Measurements from ENCODE around the gene PPP3CA. TPM values are rescaled to one million over a fixed set of nuclear protein-coding genes. Genes with fewer than 3 reads are reported as not detected.

Gene PPP3CA
- total and polyA plus RNA-seq, 3 donors from 2014 or later, result 19.1 to 44.5 (median 39.1) TPM

DNA sequence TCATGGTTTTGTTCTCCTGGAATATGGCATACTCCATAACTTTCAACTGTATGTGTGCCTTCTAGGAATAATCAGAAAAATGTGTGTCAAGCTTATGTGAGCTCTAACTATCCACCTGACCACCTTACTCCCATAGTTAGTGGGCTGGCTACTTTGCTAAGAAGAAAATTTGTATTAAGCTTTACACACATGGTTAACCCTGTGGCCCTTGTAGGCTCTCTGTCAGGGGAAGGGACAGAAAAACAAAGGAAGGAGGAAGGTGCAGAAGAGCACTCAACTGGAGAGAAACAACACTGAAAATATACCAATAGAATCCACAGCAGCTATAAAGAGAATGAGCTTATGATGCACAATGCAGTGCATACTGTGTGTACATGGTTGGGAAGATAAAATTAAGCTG lies 84.6 kb downstream of the PPP3CA start:
- H3K9me3 ChIP-seq, result no peaks in the 10 kb centered on the region
- no peak overlapping the region for H3K4me3 ChIP-seq
- H3K36me3 ChIP-seq (ENCODE audit: low read depth, missing control alignments), result no peaks in the 10 kb centered on the region
- no peak overlapping the region for H3K27ac ChIP-seq
- DNase-seq, result no peak
- peaks cover 10% of the 10 kb centered on the region for H3K4me1 ChIP-seq
- TF ChIP-seq POLR2A (IDR thresholded peaks at IDR 0.05), result no peak
- TF ChIP-seq CTCF (IDR thresholded peaks at IDR 0.05), result no peak
- intact Hi-C loops (cut with DNase I; ENCODE audit: low total_unique reads), result no loop called here
- no peaks in the 10 kb centered on the region for H3K27me3 ChIP-seq

GRCh38 chr4:101259876-101260275 lies 87.5 kb downstream of the PPP3CA start:
- no peak for DNase-seq
- peak overlapping the region in 1 of 2 donors; percentile 3 for H3K27ac ChIP-seq
- H3K4me1 ChIP-seq, result peaks cover 10% of the 10 kb centered on the region
- no peaks in the 10 kb centered on the region for H3K27me3 ChIP-seq
- H3K9me3 ChIP-seq, result no peaks in the 10 kb centered on the region
- H3K36me3 ChIP-seq (ENCODE audit: low read depth, missing control alignments), result no peaks in the 10 kb centered on the region
- intact Hi-C loops (cut with DNase I; ENCODE audit: low total_unique reads), result no loop called here
- no peak overlapping the region for H3K4me3 ChIP-seq
- 52 to 56% methylated on average over 4 of the region's 4 CpGs for WGBS, 2 donors
- TF ChIP-seq CTCF (IDR thresholded peaks at IDR 0.05) (no peak), POLR2A (IDR thresholded peaks at IDR 0.05) (no peak)

DNA sequence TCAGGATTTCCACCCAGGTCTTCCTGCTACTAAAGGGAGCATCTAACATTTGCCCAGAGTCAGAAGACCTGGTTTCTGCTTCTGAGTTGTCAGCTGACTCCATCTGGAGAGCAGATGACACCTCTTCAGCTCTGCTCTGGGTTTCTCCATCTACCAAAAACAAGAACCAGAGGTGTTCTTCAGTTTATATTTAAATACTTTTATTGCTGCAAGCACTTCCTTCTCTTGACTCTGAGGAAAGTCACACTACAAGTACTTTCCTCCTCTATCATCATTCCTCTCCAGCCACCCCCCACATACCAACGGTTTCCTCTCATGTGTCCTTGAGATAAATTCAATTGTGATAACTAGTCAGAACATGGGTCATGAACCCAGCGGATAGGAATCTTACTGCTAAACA lies 88.4 kb downstream of the PPP3CA start:
- no peak overlapping the region for H3K4me3 ChIP-seq
- no peaks in the 10 kb centered on the region for H3K9me3 ChIP-seq
- H3K27me3 ChIP-seq, result no peaks in the 10 kb centered on the region
- DNase-seq, result no peak
- no peaks in the 10 kb centered on the region for H3K36me3 ChIP-seq (ENCODE audit: low read depth, missing control alignments)
- peaks cover 10% of the 10 kb centered on the region for H3K4me1 ChIP-seq
- WGBS, 2 donors, result 35 to 49% methylated on average over 2 of the region's 2 CpGs
- no peak overlapping the region for H3K27ac ChIP-seq
- TF ChIP-seq POLR2A (IDR thresholded peaks at IDR 0.05), result no peak
- no peak for TF ChIP-seq CTCF (IDR thresholded peaks at IDR 0.05)
- intact Hi-C loops (cut with DNase I; ENCODE audit: low total_unique reads), result no loop called here

- no peak for DNase-seq
- Histone ChIP-seq H3K9me3 (no peaks in the 10 kb centered on the region), H3K27ac (no peak overlapping the region), H3K4me1 (peaks cover 10% of the 10 kb centered on the region), H3K4me3 (no peak overlapping the region), H3K36me3 (ENCODE audit: low read depth, missing control alignments) (no peaks in the 10 kb centered on the region), H3K27me3 (no peaks in the 10 kb centered on the region)
- no peak for TF ChIP-seq CTCF (IDR thresholded peaks at IDR 0.05)
- no peak for TF ChIP-seq POLR2A (IDR thresholded peaks at IDR 0.05)
- intact Hi-C loops (cut with DNase I; ENCODE audit: low total_unique reads), result no loop called here
Observed at GRCh38 chr4:101256222-101256621, 91.1 kb downstream of the PPP3CA start.

GRCh38 chr4:101254776-101255175 lies 92.5 kb downstream of the PPP3CA start:
- intact Hi-C loops (cut with DNase I; ENCODE audit: low total_unique reads), result no loop called here
- no peak for DNase-seq
- no peak overlapping the region for H3K4me3 ChIP-seq
- H3K27me3 ChIP-seq, result no peaks in the 10 kb centered on the region
- peaks cover 7% of the 10 kb centered on the region for H3K4me1 ChIP-seq
- no peaks in the 10 kb centered on the region for H3K9me3 ChIP-seq
- no peak overlapping the region for H3K27ac ChIP-seq
- H3K36me3 ChIP-seq (ENCODE audit: low read depth, missing control alignments), result no peaks in the 10 kb centered on the region
- 50 to 76% methylated on average over 4 of the region's 4 CpGs for WGBS, 2 donors
- TF ChIP-seq CTCF (IDR thresholded peaks at IDR 0.05), result no peak
- no peak for TF ChIP-seq POLR2A (IDR thresholded peaks at IDR 0.05)
